Measurements from ENCODE around the gene ACTBL2.

DNA sequence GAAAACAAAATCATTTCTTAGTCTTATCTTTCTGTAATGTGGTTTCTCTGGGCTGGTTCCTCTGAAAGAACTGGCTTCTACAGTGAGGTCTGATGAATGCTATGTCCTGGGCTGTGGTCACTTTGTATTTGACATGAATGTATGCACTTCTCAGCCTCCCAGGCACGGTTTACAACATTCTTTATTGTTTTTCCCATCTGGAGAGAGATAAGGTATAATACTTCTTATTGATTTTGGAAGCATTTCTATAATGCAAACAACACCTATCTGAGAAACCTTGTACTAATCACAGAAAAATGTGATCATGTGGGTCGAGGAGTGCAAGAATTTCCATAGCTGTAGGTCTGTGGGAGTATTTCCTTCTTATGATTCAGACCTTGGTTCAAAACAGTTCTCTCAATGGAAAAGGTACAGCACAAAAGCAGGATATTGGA, 46.9 kb downstream of the ACTBL2 start:
- TF ChIP-seq, protein P1, sequence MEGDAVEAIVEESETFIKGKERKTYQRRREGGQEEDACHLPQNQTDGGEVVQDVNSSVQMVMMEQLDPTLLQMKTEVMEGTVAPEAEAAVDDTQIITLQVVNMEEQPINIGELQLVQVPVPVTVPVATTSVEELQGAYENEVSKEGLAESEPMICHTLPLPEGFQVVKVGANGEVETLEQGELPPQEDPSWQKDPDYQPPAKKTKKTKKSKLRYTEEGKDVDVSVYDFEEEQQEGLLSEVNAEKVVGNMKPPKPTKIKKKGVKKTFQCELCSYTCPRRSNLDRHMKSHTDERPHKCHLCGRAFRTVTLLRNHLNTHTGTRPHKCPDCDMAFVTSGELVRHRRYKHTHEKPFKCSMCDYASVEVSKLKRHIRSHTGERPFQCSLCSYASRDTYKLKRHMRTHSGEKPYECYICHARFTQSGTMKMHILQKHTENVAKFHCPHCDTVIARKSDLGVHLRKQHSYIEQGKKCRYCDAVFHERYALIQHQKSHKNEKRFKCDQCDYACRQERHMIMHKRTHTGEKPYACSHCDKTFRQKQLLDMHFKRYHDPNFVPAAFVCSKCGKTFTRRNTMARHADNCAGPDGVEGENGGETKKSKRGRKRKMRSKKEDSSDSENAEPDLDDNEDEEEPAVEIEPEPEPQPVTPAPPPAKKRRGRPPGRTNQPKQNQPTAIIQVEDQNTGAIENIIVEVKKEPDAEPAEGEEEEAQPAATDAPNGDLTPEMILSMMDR (IDR thresholded peaks at IDR 0.05): no peak
- no peak for TF ChIP-seq POLR2A (IDR thresholded peaks at IDR 0.05)
- no peak for TF ChIP-seq EP300 (IDR thresholded peaks at IDR 0.05)

All from tibial nerve (tissue), 4 donors.